ENCODE results near the gene VAC14. TPM values are rescaled to one million over a fixed set of nuclear protein-coding genes. Genes with fewer than 3 reads are reported as not detected.

Gene VAC14
- polyA plus RNA-seq, 3 donors, result 20.7 to 49.4 (median 31.1) TPM

- Histone ChIP-seq H3K4me3 (replicated peaks in 1 of 3; ENCODE audit: low read depth in 2 of 3, low read length in 3 of 3) (no peak overlapping the region), H4K20me1 (ENCODE audit: insufficient read depth, low read length) (no peaks in the 10 kb centered on the region), H3K9ac (ENCODE audit: insufficient read depth, low read length, poor library complexity, severe bottlenecking) (no peak overlapping the region), H3K79me2 (ENCODE audit: insufficient read depth, low read length) (no peaks in the 10 kb centered on the region), H3K27ac (ENCODE audit: low read depth in 1 of 2, low read length in 2 of 2) (no peak overlapping the region), H3K9me3 (replicated peaks in 1 of 2; ENCODE audit: control insufficient read depth in 1 of 2, insufficient read depth in 1 of 2, low read length in 2 of 2) (no peaks in the 10 kb centered on the region), H3K4me1 (ENCODE audit: control insufficient read depth in 1 of 2, insufficient read depth in 2 of 2, low read length in 2 of 2) (no peaks in the 10 kb centered on the region), H3K36me3 (replicated peaks in 1 of 2; ENCODE audit: control insufficient read depth in 1 of 2, insufficient read depth in 2 of 2, low read length in 2 of 2) (no peaks in the 10 kb centered on the region), H2AFZ (ENCODE audit: insufficient read depth, low read depth, low read length, poor library complexity, severe bottlenecking) (no peak overlapping the region), H3K27me3 (ENCODE audit: control insufficient read depth in 2 of 2, insufficient read depth in 2 of 2, low read length in 2 of 2) (no peaks in the 10 kb centered on the region), H3K4me2 (replicated peaks; ENCODE audit: extremely low read depth, low read length, poor library complexity, severe bottlenecking) (no peak overlapping the region)
- no peaks in the 10 kb centered on the region for H3K4me1 Mint-ChIP-seq
- H3K27me3 Mint-ChIP-seq (ENCODE audit: low read depth in 3 of 3), result peaks cover 1 to 3% (median 2%) of the 10 kb centered on the region in 3 donors
- H3K36me3 Mint-ChIP-seq, result peaks cover 4 to 10% of the 10 kb centered on the region in 2 donors
- no peak for DNase-seq
- H3K9me3 Mint-ChIP-seq, result peaks cover 0 to 3% (median 0%) of the 10 kb centered on the region in 7 donors
- TF ChIP-seq CTCF (IDR thresholded peaks at IDR 0.05), result no peak
- intact Hi-C loops (cut with micrococcal nuclease), result no loop called here
- no peak overlapping the region for H3K4me3 Mint-ChIP-seq
- H3K27ac Mint-ChIP-seq, result no peak overlapping the region
- WGBS (ENCODE audit: insufficient coverage), result 97% methylated on average over 7 of the region's 14 CpGs
Observed at GRCh38 chr16:70665113-70665694, 135.8 kb downstream of the VAC14 start.

- Histone ChIP-seq H3K4me1 (ENCODE audit: control insufficient read depth in 1 of 2, insufficient read depth in 2 of 2, low read length in 2 of 2) (no peaks in the 10 kb centered on the region), H3K27me3 (ENCODE audit: control insufficient read depth in 2 of 2, insufficient read depth in 2 of 2, low read length in 2 of 2) (no peaks in the 10 kb centered on the region), H2AFZ (ENCODE audit: insufficient read depth, low read depth, low read length, poor library complexity, severe bottlenecking) (no peak overlapping the region), H3K4me2 (replicated peaks; ENCODE audit: extremely low read depth, low read length, poor library complexity, severe bottlenecking) (no peak overlapping the region), H3K9me3 (replicated peaks in 1 of 2; ENCODE audit: control insufficient read depth in 1 of 2, insufficient read depth in 1 of 2, low read length in 2 of 2) (no peaks in the 10 kb centered on the region), H3K9ac (ENCODE audit: insufficient read depth, low read length, poor library complexity, severe bottlenecking) (no peak overlapping the region), H3K4me3 (replicated peaks in 1 of 3; ENCODE audit: low read depth in 2 of 3, low read length in 3 of 3) (no peak overlapping the region), H3K79me2 (ENCODE audit: insufficient read depth, low read length) (no peaks in the 10 kb centered on the region), H3K27ac (ENCODE audit: low read depth in 1 of 2, low read length in 2 of 2) (no peak overlapping the region), H3K36me3 (replicated peaks in 1 of 2; ENCODE audit: control insufficient read depth in 1 of 2, insufficient read depth in 2 of 2, low read length in 2 of 2) (no peaks in the 10 kb centered on the region), H4K20me1 (ENCODE audit: insufficient read depth, low read length) (no peaks in the 10 kb centered on the region)
- H3K27ac Mint-ChIP-seq, result no peak overlapping the region
- H3K36me3 Mint-ChIP-seq, result peaks cover 4 to 10% of the 10 kb centered on the region in 2 donors
- no peaks in the 10 kb centered on the region for H3K4me1 Mint-ChIP-seq
- 95% methylated on average over 31 of the region's 39 CpGs for WGBS (ENCODE audit: insufficient coverage)
- no peak for DNase-seq
- H3K27me3 Mint-ChIP-seq (ENCODE audit: low read depth in 3 of 3), result peaks cover 1 to 3% (median 2%) of the 10 kb centered on the region in 3 donors
- H3K4me3 Mint-ChIP-seq, result no peak overlapping the region
- no peak for TF ChIP-seq CTCF (IDR thresholded peaks at IDR 0.05)
- intact Hi-C loops (cut with micrococcal nuclease), result no loop called here
- H3K9me3 Mint-ChIP-seq, result peaks cover 0 to 3% (median 0%) of the 10 kb centered on the region in 7 donors
Observed at GRCh38 chr16:70664325-70665112, 136.4 kb downstream of the VAC14 start.
